Heart left ventricle (tissue), 16 donors: ENCODE measurements around the gene RXFP1. TPM values are rescaled to one million over a fixed set of nuclear protein-coding genes. Genes with fewer than 3 reads are reported as not detected.

Experiments used
- ATAC-seq, 4 donors: fragments of 200-7000 bp; cut with Tn5 transposase; one replicate each; pipeline ENCODE4 v1.9.1; 2020 to 2022; ENCODE audit warnings: moderate library complexity in 4 of 4, mild to moderate bottlenecking in 3 of 4, moderate number of reproducible peaks in 1 of 4
- DNase-seq, 5 donors: peaks; one replicate each; pipeline ENCODE4 v3.0.0-alpha.2; 2020
- H3K27ac ChIP-seq, 12 donors: fragments of 200-600 bp; sonication (generic) in 4 of 12; one replicate each; pipeline versions ENCODE4 v1.5.0 to v1.8.0; 2016 to 2022; ENCODE audit warnings: mild to moderate bottlenecking in 2 of 12
- H3K27me3 ChIP-seq, 9 donors: fragments of 200-600 bp; sonication (generic) in 2 of 9; one replicate each; pipeline versions ENCODE4 v1.5.1 to v1.8.0; 2016 to 2022; ENCODE audit warnings: mild to moderate bottlenecking in 3 of 9
- H3K36me3 ChIP-seq, 9 donors: fragments of 200-600 bp; sonication (generic) in 2 of 9; one replicate each; pipeline versions ENCODE4 v1.5.0 to v1.8.0; 2018 to 2022; ENCODE audit warnings: mild to moderate bottlenecking in 2 of 9
- H3K4me1 ChIP-seq, 12 donors: fragments of 200-600 bp; sonication (generic) in 4 of 12; one replicate each; pipeline versions ENCODE4 v1.5.0 to v1.8.0; 2016 to 2022; ENCODE audit warnings: mild to moderate bottlenecking in 3 of 12
- H3K4me3 ChIP-seq, 12 donors: fragments of 200-600 bp; sonication (generic) in 4 of 12; one replicate each; pipeline versions ENCODE4 v1.5.0 to v1.8.0; 2017 to 2022; ENCODE audit warnings: mild to moderate bottlenecking in 9 of 12, moderate library complexity in 4 of 12
- H3K9me3 ChIP-seq, 12 donors: fragments of 200-600 bp; sonication (generic) in 4 of 12; one replicate each; pipeline versions ENCODE4 v1.5.0 to v1.8.0; 2016 to 2022; ENCODE audit warnings: mild to moderate bottlenecking in 1 of 12
- POLR2A ChIP-seq, 2 donors: fragments of 450-650 bp; IDR thresholded peaks; one replicate each; pipeline ENCODE4 v1.6.1; 2017; ENCODE audit warnings: antibody characterized with exemption in 2 of 2, mild to moderate bottlenecking in 2 of 2, moderate library complexity in 2 of 2
- WGBS, 4 donors: extraction: QIAGEN DNeasy Blood & Tissue Kit in 2 of 4; methylation state at CpG; one replicate each; pipeline versions ENCODE4 v1.1.5 to v1.1.7; 2013 to 2018; 5-methylcytosine and 5-hydroxymethylcytosine counted together
- intact Hi-C, 10 donors: fragments of 100-400 bp; cut with DNase I; formaldehyde crosslinking; loops; one replicate each; pipeline versions ENCODE4 v1.11.1 to v1.14.2; 2022
- polyA plus RNA-seq, 2 donors: library from polyadenylated mRNA; stranded (reverse); fragments of 200-250 nt; gene quantifications; one replicate each; pipeline ENCODE4 v1.2.3, GENCODE V29; 2013
- total RNA-seq, 9 donors: library from RNA; depleted of rRNA in 2 of 9; stranded (reverse); fragments of >200 nt in 2 of 9; fragmentation: NEBNext Ultra II Directional in 3 of 9; extraction: Animal tissue kit (Norgen Biotek cat#: 25700) in 3 of 9; gene quantifications; one replicate each; pipeline versions ENCODE4 v1.1.0 to v1.2.4, GENCODE V29; 2016 to 2023
- TF ChIP-seq, protein P1 (sequence below), 12 donors: fragments of 200-600 bp; sonication (generic) in 4 of 12; IDR thresholded peaks; one replicate each; pipeline versions ENCODE4 v1.5.0 to v1.8.0; 2018 to 2022; ENCODE audit warnings: antibody characterized with exemption in 12 of 12, mild to moderate bottlenecking in 5 of 12
- donor health status: ischemic (EF 13 %, LVEDD 7.1; RV severe dilation, severe dysfunction).
- donor health status: healthy with polysubstance abuse.
- donor health status: DM: no; HTN: yes; CAD: no.
- donor health status: DM: no; HTN: no; CAD: no.
- donor health status: ischemic (EF 25% LVEDD 6.9; RV normal size, moderate dysfunction).
- donor health status: ischemic (EF 25% LVEDD 5.7; RV mildly dilated, moderate dysfunction).
- donor health status: healthy.
- donor health status: DM: yes; HTN: yes; CAD: no.
- donor health status: ischemic (EF 35%, LVEDD 5.7; RV mildly dilated, moderate dysfunction).
- donor health status: nonischemic (EF 11% LVEDD 7.7; RV severe dilation, severe dysfunction).
- donor health status: DM: yes; HTN: yes; CAD: no.
- donor health status: PGD.
- donor health status: ischemic (EF 29% LVEDD 5.4; RV normal size, mild dysfunction).
- donor health status: nonischemic (EF 23%, LVEDD 6.1; RV moderate dilation, normal function).

Gene RXFP1
- total and polyA plus RNA-seq, 11 donors = not detected

DNA sequence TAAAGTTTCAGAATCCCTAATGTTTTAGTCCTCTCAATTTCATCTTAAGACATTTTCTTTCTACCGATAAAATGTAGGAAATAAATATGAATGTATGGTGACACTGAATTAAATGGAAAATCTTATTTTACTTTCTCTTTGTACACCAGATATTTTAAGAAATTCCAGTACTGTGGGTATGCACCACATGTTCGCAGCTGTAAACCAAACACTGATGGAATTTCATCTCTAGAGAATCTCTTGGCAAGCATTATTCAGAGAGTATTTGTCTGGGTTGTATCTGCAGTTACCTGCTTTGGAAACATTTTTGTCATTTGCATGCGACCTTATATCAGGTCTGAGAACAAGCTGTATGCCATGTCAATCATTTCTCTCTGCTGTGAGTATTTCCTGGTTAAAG lies 123.1 kb downstream of the RXFP1 start:
- Histone ChIP-seq H3K27ac (no peak overlapping the region), H3K9me3 (no peaks in the 10 kb centered on the region), H3K4me3 (no peak overlapping the region), H3K4me1 (no peaks in the 10 kb centered on the region), H3K36me3 (no peaks in the 10 kb centered on the region), H3K27me3 (no peaks in the 10 kb centered on the region)
- DNase-seq = no peak
- intact Hi-C loops = no loop called here
- WGBS, 4 donors = 57 to 65% (median 60%) methylated on average over 3 of the region's 3 CpGs
- TF ChIP-seq, protein P1, sequence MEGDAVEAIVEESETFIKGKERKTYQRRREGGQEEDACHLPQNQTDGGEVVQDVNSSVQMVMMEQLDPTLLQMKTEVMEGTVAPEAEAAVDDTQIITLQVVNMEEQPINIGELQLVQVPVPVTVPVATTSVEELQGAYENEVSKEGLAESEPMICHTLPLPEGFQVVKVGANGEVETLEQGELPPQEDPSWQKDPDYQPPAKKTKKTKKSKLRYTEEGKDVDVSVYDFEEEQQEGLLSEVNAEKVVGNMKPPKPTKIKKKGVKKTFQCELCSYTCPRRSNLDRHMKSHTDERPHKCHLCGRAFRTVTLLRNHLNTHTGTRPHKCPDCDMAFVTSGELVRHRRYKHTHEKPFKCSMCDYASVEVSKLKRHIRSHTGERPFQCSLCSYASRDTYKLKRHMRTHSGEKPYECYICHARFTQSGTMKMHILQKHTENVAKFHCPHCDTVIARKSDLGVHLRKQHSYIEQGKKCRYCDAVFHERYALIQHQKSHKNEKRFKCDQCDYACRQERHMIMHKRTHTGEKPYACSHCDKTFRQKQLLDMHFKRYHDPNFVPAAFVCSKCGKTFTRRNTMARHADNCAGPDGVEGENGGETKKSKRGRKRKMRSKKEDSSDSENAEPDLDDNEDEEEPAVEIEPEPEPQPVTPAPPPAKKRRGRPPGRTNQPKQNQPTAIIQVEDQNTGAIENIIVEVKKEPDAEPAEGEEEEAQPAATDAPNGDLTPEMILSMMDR (IDR thresholded peaks at IDR 0.05) = no peak
- no peak for ATAC-seq

DNA sequence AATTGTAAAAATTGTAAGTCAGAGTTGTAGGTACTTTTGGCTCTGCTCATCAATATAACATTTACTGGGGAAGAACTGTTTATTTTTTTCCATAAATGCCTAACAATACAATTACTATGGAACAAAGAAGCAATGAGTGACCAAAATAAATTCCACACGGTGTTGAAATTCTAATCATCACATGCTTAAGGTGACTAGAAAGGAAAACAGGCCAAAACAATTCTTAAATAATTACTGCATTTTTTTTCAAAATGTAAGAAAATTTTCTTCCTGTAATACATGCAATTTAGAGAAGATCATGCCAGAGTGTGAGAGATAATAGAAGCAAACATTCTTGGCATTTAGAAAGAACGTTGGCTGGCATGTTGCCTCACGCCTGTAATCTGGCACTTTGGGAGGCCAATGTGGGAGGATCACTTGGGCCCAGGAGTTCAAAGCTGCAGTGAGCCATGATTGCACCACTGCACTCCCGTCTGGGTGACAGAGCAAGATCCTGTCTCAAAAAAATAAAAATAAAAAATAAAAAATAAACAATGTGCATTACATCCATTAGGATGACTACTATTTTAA lies 127.5 kb downstream of the RXFP1 start:
- H3K4me1 ChIP-seq = peaks cover 0 to 3% (median 0%) of the 10 kb centered on the region in 12 donors
- ATAC-seq (no peak), DNase-seq (no peak)
- TF ChIP-seq POLR2A (IDR thresholded peaks at IDR 0.05) = no peak
- TF ChIP-seq, protein P1 (IDR thresholded peaks at IDR 0.05) = no peak
- intact Hi-C loops = no loop called here
- WGBS, 4 donors = 31 to 36% (median 35%) methylated on average over 4 of the region's 4 CpGs
- no peak overlapping the region for H3K27ac ChIP-seq
- no peaks in the 10 kb centered on the region for H3K36me3 ChIP-seq
- H3K4me3 ChIP-seq = no peak overlapping the region
- H3K27me3 ChIP-seq = no peaks in the 10 kb centered on the region
- H3K9me3 ChIP-seq = no peaks in the 10 kb centered on the region

DNA sequence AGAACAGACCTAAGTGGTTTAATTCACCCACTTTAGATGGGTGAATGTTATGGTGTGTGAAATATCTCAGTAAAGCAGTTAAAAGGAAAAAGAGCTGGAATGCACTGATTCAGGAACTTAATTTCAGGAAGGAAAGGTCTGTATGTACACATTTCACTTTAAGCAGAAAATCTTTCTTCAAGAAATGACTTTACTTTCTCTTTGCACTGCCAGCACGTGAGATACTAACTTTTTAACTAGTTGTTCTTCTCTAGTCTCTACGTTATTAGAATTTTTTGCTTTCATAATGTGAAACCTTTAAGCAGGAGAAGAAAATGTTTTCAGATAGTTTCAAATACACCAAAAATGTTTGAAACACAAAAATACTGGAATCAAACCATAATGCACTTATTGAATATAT lies 131.2 kb downstream of the RXFP1 start:
- H3K4me3 ChIP-seq = no peak overlapping the region
- no peak for TF ChIP-seq POLR2A (IDR thresholded peaks at IDR 0.05)
- TF ChIP-seq, protein P1 (IDR thresholded peaks at IDR 0.05) = no peak
- peak overlapping the region in 1 of 12 donors; percentile 2 for H3K27ac ChIP-seq
- H3K27me3 ChIP-seq = no peaks in the 10 kb centered on the region
- WGBS, 4 donors = 32 to 46% (median 35%) methylated on average over 2 of the region's 2 CpGs
- intact Hi-C loops = no loop called here
- DNase-seq = no peak
- H3K4me1 ChIP-seq = peaks cover 0 to 3% (median 0%) of the 10 kb centered on the region in 12 donors
- no peak for ATAC-seq
- peaks cover 0 to under 1% (median 0%) of the 10 kb centered on the region in 12 donors for H3K9me3 ChIP-seq
- H3K36me3 ChIP-seq = no peaks in the 10 kb centered on the region

DNA sequence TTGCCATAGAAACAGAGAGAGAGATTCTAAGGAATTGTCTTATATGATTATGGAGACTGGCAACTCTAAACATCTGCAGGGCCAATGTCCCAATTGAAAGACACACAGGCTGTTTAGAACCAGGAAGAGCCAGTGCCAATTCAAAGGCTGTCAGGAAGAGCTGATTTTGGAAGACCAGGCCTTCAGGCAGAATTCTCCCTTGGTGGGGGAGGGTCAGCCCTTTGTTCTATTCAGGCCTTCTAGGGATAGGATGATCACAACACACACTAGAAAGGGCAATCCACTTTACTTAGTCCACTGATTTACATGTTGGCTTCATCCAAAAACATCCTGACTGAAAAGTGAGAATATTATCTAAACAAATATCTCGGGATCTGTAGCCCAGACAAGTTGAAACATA lies 134.8 kb downstream of the RXFP1 start:
- 81 to 88% (median 85%) methylated on average over 1 of the region's 1 CpG for WGBS, 4 donors
- no peak for TF ChIP-seq POLR2A (IDR thresholded peaks at IDR 0.05)
- TF ChIP-seq, protein P1 (IDR thresholded peaks at IDR 0.05) = no peak
- H3K27me3 ChIP-seq = no peaks in the 10 kb centered on the region

More for the DNA sequence above, 134.8 kb downstream of the RXFP1 start:
- DNase-seq (no peak), ATAC-seq (no peak)
- peaks cover 0 to 7% (median 0%) of the 10 kb centered on the region in 12 donors for H3K9me3 ChIP-seq
- H3K27ac ChIP-seq = no peak overlapping the region
- H3K4me1 ChIP-seq = peaks cover 0 to 3% (median 0%) of the 10 kb centered on the region in 12 donors
- intact Hi-C loops = no loop called here
- no peak overlapping the region for H3K4me3 ChIP-seq
- no peaks in the 10 kb centered on the region for H3K36me3 ChIP-seq
